LNCaP clone FGC (cell line): Measurements from ENCODE around the gene BIRC6.
"Not testable (repeated sequence)": the region's sequence is repeated elsewhere in the genome, so short reads cannot be mapped to it uniquely, and the experiment has no call there.

ENCODE experiments used
- DNase-seq: peaks from one replicate; pipeline ENCODE4 v3.0.0-alpha.2; 2011; ENCODE audit warnings: low read depth
- H3K4me3 ChIP-seq: 2 replicates; pipeline ENCODE4 v1.5.1; 2011; ENCODE audit warnings: mild to moderate bottlenecking, low read depth, low read length, control low read depth
- TF ChIP-seq, protein P1 (sequence below): IDR thresholded peaks from 2 replicates; pipeline ENCODE4 v1.5.1; 2012; ENCODE audit warnings: mild to moderate bottlenecking; ENCODE audit not compliant: control insufficient read depth, insufficient read depth; ENCODE audit errors: extremely low read depth

The BIRC6 gene

DNA sequence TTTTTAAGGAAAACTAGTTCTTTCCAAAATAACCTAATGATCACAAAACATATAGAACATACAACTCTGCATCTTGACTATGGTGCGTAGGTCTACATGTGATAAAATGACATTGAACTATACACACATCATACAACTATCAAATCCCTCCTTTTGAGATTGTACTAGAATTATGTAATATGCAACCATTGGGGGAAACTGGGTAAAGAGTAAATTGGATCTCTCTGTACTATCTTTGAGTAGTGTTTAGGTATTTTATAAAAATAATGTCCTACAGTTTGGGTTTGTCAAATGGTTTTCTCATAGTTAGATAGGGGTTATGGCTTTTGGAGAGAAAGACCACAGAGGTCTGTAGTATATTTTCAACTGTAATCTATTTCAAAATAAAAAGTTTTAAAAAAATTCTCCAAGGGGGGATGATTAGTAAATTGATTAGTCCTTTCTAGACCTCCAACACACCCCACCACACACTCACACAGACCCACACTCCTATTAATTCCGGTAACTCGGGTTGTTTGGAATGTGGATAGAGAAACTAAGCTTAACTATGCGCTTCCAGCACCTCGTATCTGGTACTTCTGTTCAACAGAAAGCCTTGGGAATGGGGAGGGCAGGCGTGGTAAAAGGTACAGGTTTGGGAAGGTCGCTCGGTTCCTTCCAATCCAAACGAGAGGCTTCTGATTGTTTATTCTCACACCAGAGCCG lies 695 bp upstream of the BIRC6 start:
- peak; percentile 32 for DNase-seq
- TF ChIP-seq, protein P1, sequence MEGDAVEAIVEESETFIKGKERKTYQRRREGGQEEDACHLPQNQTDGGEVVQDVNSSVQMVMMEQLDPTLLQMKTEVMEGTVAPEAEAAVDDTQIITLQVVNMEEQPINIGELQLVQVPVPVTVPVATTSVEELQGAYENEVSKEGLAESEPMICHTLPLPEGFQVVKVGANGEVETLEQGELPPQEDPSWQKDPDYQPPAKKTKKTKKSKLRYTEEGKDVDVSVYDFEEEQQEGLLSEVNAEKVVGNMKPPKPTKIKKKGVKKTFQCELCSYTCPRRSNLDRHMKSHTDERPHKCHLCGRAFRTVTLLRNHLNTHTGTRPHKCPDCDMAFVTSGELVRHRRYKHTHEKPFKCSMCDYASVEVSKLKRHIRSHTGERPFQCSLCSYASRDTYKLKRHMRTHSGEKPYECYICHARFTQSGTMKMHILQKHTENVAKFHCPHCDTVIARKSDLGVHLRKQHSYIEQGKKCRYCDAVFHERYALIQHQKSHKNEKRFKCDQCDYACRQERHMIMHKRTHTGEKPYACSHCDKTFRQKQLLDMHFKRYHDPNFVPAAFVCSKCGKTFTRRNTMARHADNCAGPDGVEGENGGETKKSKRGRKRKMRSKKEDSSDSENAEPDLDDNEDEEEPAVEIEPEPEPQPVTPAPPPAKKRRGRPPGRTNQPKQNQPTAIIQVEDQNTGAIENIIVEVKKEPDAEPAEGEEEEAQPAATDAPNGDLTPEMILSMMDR = no peak

DNA sequence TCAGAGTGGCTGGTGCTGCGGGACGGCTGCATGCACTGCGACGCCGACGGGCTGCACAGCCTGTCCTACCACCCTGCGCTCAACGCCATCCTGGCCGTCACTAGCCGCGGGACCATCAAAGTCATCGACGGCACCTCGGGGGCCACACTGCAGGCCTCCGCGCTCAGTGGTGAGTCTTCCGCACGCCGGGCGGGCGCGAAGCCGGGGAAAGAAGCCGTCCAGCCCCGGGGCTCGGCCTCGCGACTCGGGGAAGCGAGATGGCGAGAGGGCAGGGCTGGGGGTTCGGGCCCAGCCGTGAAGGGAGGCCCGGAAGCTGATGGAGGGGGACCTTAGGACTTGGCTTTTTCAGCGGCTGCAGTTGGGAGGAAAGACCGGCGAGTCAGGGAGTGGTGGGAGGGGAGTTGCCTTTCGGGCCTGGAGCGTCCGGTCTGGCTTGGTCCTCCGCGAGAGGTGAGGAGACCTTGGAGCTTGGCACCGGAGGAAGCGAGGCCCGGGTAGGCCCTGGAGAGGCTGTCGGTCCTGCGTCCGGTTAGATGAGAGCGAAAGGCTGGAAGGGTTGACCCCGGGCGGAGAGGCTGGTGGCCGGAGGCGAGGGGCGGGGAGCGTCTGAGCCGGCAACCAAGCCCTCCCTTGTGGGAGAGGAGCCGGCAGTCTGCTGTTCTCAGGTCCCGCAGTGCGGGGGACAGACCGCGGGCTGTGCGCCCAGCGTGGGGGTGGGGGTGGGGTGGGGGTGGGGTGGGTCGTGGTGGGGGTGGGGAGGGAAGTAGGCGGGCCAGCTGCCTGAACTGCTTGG lies 691 bp downstream of the BIRC6 start:
- H3K4me3 ChIP-seq = peak overlapping the region; percentile 82
- TF ChIP-seq, protein P1 = no peak
- DNase-seq = no peak

More for the DNA sequence above, 695 bp upstream of the BIRC6 start:
- H3K4me3 ChIP-seq = peak overlapping the region; percentile 82

DNA sequence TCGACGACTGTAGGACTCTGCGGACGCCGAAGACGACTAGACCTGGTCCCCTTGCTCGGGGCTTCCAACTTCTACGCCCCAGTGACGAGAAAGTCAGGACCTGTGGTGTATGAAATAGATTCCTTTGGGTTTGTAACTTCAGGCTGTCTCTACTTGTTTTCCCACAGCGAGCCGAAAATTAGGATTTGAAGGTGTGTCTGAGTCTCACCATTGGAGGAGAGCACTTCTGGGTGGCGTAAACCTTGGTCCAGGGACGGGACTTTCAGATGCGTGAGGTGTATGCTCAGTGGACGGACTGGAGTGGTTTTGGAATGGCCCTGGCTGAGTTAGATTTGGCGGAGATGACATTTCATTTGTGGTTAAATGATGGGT lies 1.3 kb downstream of the BIRC6 start:
- TF ChIP-seq, protein P1 = no peak
- no peak for DNase-seq
- H3K4me3 ChIP-seq = peak overlapping the region; percentile 82

DNA sequence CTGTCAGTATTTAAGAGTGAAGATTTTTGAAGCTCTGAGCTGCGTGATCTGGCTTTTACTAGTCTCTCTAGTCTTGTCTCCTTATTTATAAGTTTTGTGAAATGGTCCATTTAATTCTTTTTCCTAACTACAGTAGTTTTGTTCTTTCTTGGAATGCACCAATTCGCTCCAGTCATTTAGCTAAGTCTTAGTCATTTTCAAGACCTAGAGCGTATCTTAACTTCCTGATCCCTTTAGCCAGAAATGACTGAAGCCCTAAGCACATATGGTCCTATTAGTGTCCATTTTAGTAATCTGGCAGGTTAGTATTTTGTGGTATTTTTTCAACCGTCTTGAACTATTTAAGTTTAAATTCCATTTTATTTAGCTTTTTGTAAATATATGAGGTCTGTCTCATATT lies 3.6 kb downstream of the BIRC6 start:
- DNase-seq = no peak
- no peak overlapping the region for H3K4me3 ChIP-seq
- TF ChIP-seq, protein P1 = no peak

DNA sequence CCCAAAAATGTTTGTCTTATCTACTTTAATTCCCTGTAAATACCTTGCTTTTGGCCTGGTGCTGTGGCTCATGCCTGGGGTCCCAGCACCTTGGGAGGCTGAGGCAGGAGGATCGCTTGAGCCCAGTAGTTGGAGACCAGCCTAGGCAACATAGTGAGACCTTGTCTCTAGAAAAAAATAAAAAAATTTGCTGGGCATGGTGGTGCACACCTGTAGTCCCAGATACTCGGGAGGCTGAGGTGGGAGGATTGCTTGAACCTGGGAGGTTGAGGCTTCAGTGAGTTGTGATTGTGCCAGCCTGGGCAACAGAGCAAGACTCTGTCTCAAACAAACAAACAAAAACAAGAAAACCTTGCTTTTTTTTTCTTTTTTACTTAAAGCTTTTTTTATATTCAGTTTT lies 6.2 kb downstream of the BIRC6 start:
- not testable (repeated sequence) for DNase-seq, H3K4me3 ChIP-seq

DNA sequence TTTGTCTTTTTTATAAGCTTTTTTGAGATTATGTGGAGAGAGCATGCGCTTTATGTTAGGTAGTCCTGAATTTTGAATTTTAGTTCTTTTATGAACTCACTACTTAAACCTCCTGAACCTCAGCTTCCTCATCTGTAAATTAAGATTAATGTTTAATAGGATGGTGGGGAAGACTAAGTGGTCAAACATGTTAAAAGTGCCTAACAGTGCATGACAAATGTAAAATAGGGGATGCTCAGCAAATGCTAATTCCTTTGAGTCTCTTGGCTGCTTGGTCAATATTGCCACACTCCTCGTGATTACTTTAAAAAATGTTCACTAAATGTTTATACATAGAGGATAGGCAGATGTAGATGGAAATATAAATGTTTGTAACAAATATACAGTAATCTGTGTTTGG lies 6.8 kb downstream of the BIRC6 start:
- no peak for DNase-seq
- TF ChIP-seq, protein P1 = no peak
- no peak overlapping the region for H3K4me3 ChIP-seq

DNA sequence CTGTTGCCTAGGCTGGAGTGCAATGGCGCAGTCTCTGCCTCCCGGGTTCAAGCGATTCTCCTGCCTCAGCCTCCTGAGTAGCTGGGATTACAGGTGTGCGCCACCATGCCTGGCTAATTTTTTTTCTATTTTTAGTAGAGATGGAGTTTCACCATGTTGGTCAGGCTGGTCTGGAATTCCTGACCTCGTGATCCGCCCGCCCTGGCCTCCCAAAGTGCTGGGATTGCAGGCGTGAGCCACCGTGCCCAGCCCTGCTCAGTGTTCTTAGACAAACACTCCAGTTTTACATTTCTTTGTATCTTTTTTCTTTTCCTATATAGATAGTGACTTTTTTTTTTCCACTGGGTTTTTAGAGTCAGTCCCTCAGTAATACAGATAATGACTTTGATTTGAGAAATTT lies 7.5 kb downstream of the BIRC6 start:
- not testable (repeated sequence) for H3K4me3 ChIP-seq, DNase-seq

DNA sequence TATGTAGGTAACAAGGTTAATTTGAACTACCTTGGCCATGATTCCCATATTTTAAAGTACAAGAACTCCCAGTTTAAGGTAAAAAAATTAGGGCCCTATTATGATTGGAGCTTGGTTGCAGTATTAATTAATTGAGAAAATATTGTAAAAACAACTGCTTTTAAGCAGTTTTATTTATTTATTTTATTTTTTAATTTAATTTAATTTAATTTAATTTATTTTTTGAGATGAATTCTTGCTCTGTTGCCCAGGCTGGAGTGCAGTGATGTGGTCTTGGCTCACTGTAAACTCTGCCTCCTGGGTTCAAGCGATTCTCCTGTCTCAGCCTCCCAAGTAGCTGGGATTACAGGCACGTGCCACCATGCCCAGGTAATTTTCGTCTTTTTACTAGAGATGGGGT lies 8.9 kb downstream of the BIRC6 start:
- not testable (repeated sequence) for DNase-seq, H3K4me3 ChIP-seq
